HepG2 (cell line): Measurements from ENCODE around the gene ALDH2. TPM values are rescaled to one million over a fixed set of nuclear protein-coding genes. Genes with fewer than 3 reads are reported as not detected.
A peak's percentile ranks its signal among the peaks of the same experiment; 100 is the strongest.

Source experiments
- BCL6 ChIP-seq: IDR thresholded peaks from 2 replicates; pipeline ENCODE4 v1.6.1; 2016; ENCODE audit warnings: missing genetic modification reagents, missing compliant biosample characterization
- BORCS8-MEF2B ChIP-seq: sonication (generic); formaldehyde crosslinking; IDR thresholded peaks from 2 replicates; pipeline ENCODE4 v1.8.0; 2022; ENCODE audit warnings: mild to moderate bottlenecking, missing genetic modification reagents
- CEBPB ChIP-seq: IDR thresholded peaks from 2 replicates; pipeline ENCODE4 v1.6.1; 2011; ENCODE audit warnings: low read depth, low read length, improper control_type of control experiment, borderline replicate concordance
- DNMT3B ChIP-seq: conservative IDR thresholded peaks from 2 replicates; pipeline ENCODE4 v1.6.1; 2016; ENCODE audit warnings: missing biosample characterization, control low read depth
- FOXK2 ChIP-seq: fragments of 450-650 bp; IDR thresholded peaks from 2 replicates; pipeline ENCODE4 v1.6.1; 2016
- HMGXB3 ChIP-seq: sonication (generic); formaldehyde crosslinking; IDR thresholded peaks from 2 replicates; pipeline ENCODE4 v1.4.0; 2020; ENCODE audit warnings: missing genetic modification reagents, borderline replicate concordance
- NCOR1 ChIP-seq: fragments of 200-600 bp; sonication (generic); IDR thresholded peaks from 2 replicates; pipeline ENCODE4 v1.7.0; 2017; ENCODE audit warnings: antibody characterized with exemption, low read length, borderline replicate concordance
- NFE2 ChIP-seq: sonication (generic); formaldehyde crosslinking; IDR thresholded peaks from 2 replicates; pipeline ENCODE4 v1.4.0; 2020; ENCODE audit warnings: missing genetic modification reagents
- NR2F6 ChIP-seq, 2 experiments: IDR thresholded peaks; 2 replicates each; pipeline ENCODE4 v1.6.1; 2016; ENCODE audit warnings: antibody characterized with exemption in 1 of 2, mild to moderate bottlenecking in 1 of 2
- PHF21A ChIP-seq: sonication (generic); formaldehyde crosslinking; IDR thresholded peaks from 2 replicates; pipeline ENCODE4 v1.5.0; 2020; ENCODE audit warnings: mild to moderate bottlenecking, missing genetic modification reagents
- PITX1 ChIP-seq: sonication (generic); formaldehyde crosslinking; IDR thresholded peaks from 2 replicates; pipeline ENCODE4 v1.5.1; 2020; ENCODE audit warnings: mild to moderate bottlenecking, missing genetic modification reagents
- PRDM10 ChIP-seq: sonication (generic); formaldehyde crosslinking; IDR thresholded peaks from 2 replicates; pipeline ENCODE4 v1.4.0; 2020; ENCODE audit warnings: low read depth, missing genetic modification reagents
- REXO4 ChIP-seq: sonication (generic); formaldehyde crosslinking; IDR thresholded peaks from 2 replicates; pipeline ENCODE4 v1.8.0; 2022; ENCODE audit warnings: missing genetic modification reagents, mild to moderate bottlenecking, borderline replicate concordance
- RXRB ChIP-seq: IDR thresholded peaks from 2 replicates; pipeline ENCODE4 v1.6.1; 2016; ENCODE audit warnings: borderline replicate concordance, missing genetic modification reagents, missing compliant biosample characterization
- TBP ChIP-seq: sonication (generic); formaldehyde crosslinking; IDR thresholded peaks from 2 replicates; pipeline ENCODE4 v1.5.0; 2020; ENCODE audit warnings: missing genetic modification reagents
- ZFP91 ChIP-seq: sonication (generic); formaldehyde crosslinking; IDR thresholded peaks from 2 replicates; pipeline ENCODE4 v1.9.0; 2022; ENCODE audit warnings: missing genetic modification reagents, mild to moderate bottlenecking, borderline replicate concordance
- ZGPAT ChIP-seq: IDR thresholded peaks from 2 replicates; pipeline ENCODE4 v1.6.1; 2016; ENCODE audit warnings: mild to moderate bottlenecking
- ZNF354B ChIP-seq: sonication (generic); formaldehyde crosslinking; IDR thresholded peaks from 2 replicates; pipeline ENCODE4 v1.8.0; 2022; ENCODE audit warnings: mild to moderate bottlenecking, missing genetic modification reagents
- polyA plus RNA-seq, 8 experiments: library from polyadenylated mRNA; depleted of rRNA in 3 of 8; stranded (reverse) in 7 of 8; unstranded in 1 of 8; fragments of >200 nt; fragmentation: Illumina TruSeq in 4 of 8; extraction: Trizol in 4 of 8; gene quantifications; 2 replicates each; pipeline versions ENCODE4 v1.2.1 to v1.2.3, GENCODE V29; 2011 to 2016; ENCODE audit warnings: low read depth in 4 of 8, missing spikeins in 1 of 8, mixed read lengths in 1 of 8; ENCODE audit not compliant: insufficient read depth in 1 of 8
- total RNA-seq, 5 experiments: library from RNA; depleted of rRNA; stranded (reverse); fragments of >200 nt; fragmentation: Illumina TruSeq; extraction: Trizol; gene quantifications; 2 replicates each; pipeline ENCODE4 v1.2.3, GENCODE V29; 2016; ENCODE audit warnings: low read depth in 1 of 5

ALDH2 gene
- total and polyA plus RNA-seq, 2 of the 13 experiments (the other 11 are each of a cell fraction or from before 2014, with no cell fraction given) = 78.8 to 103 TPM

- TF ChIP-seq ZGPAT (CRISPR knock-in tag) = peak; percentile 54; the same call in 1 of the 2 replicates
- peak; percentile 97 for TF ChIP-seq NCOR1
- TF ChIP-seq TBP (CRISPR knock-in tag) = no peak
- TF ChIP-seq REXO4 (CRISPR knock-in tag) = no peak
- TF ChIP-seq NR2F6 (IDR thresholded peaks at IDR 0.05) = peak; percentile 34; the same call in 1 of the 2 replicates
- peak; percentile 63 for TF ChIP-seq NR2F6 (CRISPR knock-in tag; IDR thresholded peaks at IDR 0.05)
- TF ChIP-seq ZFP91 (CRISPR knock-in tag) = peak; percentile 39; the same call in 1 of the 2 replicates
- peak; percentile 58; the same call in 1 of the 2 replicates for TF ChIP-seq DNMT3B (CRISPR knock-in tag)
- TF ChIP-seq RXRB = peak; percentile 86
- peak; percentile 93 for TF ChIP-seq BCL6
- peak; percentile 64; the same call in 1 of the 2 replicates for TF ChIP-seq PHF21A (CRISPR knock-in tag)
- peak; percentile 48 for TF ChIP-seq PITX1
- TF ChIP-seq BORCS8-MEF2B (CRISPR knock-in tag) = peak; percentile 57; the same call in 1 of the 2 replicates
- TF ChIP-seq ZNF354B (CRISPR knock-in tag) = no peak
- peak; percentile 59; the same call in 1 of the 2 replicates for TF ChIP-seq PRDM10
- peak; percentile 87 for TF ChIP-seq CEBPB
- no peak for TF ChIP-seq NFE2 (CRISPR knock-in tag)
- peak; percentile 55; the same call in 1 of the 2 replicates for TF ChIP-seq HMGXB3
- peak; percentile 63 for TF ChIP-seq FOXK2
Observed at GRCh38 chr12:111777345-111778045, 10.8 kb downstream of the ALDH2 start (continued).
